Measurements from ENCODE around the gene WFDC5.
"Not testable (repeated sequence)": the region's sequence is repeated elsewhere in the genome, so short reads cannot be mapped to it uniquely, and the experiment has no call there.

WFDC5 gene

GRCh38 chr20:45087814-45088213 is 27.2 kb downstream of the WFDC5 start:
- no peak for DNase-seq (ENCODE audit: low read depth)

- no peak for DNase-seq (ENCODE audit: low read depth)
These were observed 27.7 kb downstream of the WFDC5 start for GRCh38 chr20:45087097-45087790.

- DNase-seq (ENCODE audit: low read depth), result no peak
These were observed 29.1 kb downstream of the WFDC5 start for GRCh38 chr20:45085867-45086266.

- no peak for DNase-seq (ENCODE audit: low read depth)
These were observed 29.7 kb downstream of the WFDC5 start for GRCh38 chr20:45085289-45085688.

GRCh38 chr20:45083127-45083526 is 31.8 kb downstream of the WFDC5 start:
- no peak for DNase-seq (ENCODE audit: low read depth)

GRCh38 chr20:45082468-45082867 is 32.5 kb downstream of the WFDC5 start:
- DNase-seq (ENCODE audit: low read depth), result no peak

GRCh38 chr20:45080867-45081624 is 33.9 kb downstream of the WFDC5 start:
- no peak for DNase-seq (ENCODE audit: low read depth)

GRCh38 chr20:45077559-45077958 is 37.4 kb downstream of the WFDC5 start:
- DNase-seq (ENCODE audit: low read depth), result no peak

- no peak for DNase-seq (ENCODE audit: low read depth)
These were observed 41.8 kb downstream of the WFDC5 start for GRCh38 chr20:45073221-45073620.

- no peak for DNase-seq (ENCODE audit: low read depth)
These were observed 42.9 kb downstream of the WFDC5 start for GRCh38 chr20:45072066-45072465.

- DNase-seq (ENCODE audit: low read depth), result no peak
These were observed 43.9 kb downstream of the WFDC5 start for GRCh38 chr20:45070932-45071632.

GRCh38 chr20:45069261-45069660 is 45.7 kb downstream of the WFDC5 start:
- DNase-seq (ENCODE audit: low read depth), result no peak

GRCh38 chr20:45067558-45067957 is 47.4 kb downstream of the WFDC5 start:
- DNase-seq (ENCODE audit: low read depth), result no peak

- DNase-seq (ENCODE audit: low read depth), result no peak
These were observed 47.9 kb downstream of the WFDC5 start for GRCh38 chr20:45067087-45067486.

- no peak for DNase-seq (ENCODE audit: low read depth)
These were observed 48.6 kb downstream of the WFDC5 start for GRCh38 chr20:45066372-45066771.

GRCh38 chr20:45064812-45065211 is 50.2 kb downstream of the WFDC5 start:
- DNase-seq (ENCODE audit: low read depth), result no peak

- not testable (repeated sequence) for DNase-seq (ENCODE audit: low read depth)
These were observed 51.9 kb downstream of the WFDC5 start for GRCh38 chr20:45063107-45063506.

- no peak for DNase-seq (ENCODE audit: low read depth)
These were observed 53.7 kb downstream of the WFDC5 start for GRCh38 chr20:45061244-45061643.

GRCh38 chr20:45060294-45060693 is 54.7 kb downstream of the WFDC5 start:
- DNase-seq (ENCODE audit: low read depth), result no peak

Data from activated T-cell treated with anti-CD3 and anti-CD28 coated beads for 48 hours (primary cell).